HG03135 (cell line): ENCODE measurements around the gene NUDT22.

ENCODE experiments used
- ATAC-seq: cut with Tn5 transposase; IDR thresholded peaks from one replicate; pipeline ENCODE4 v1.9.1; 2021; ENCODE audit warnings: mild to moderate bottlenecking, moderate library complexity; ENCODE audit not compliant: unreplicated experiment

NUDT22 gene

GRCh38 chr11:64253043-64253442, 27.0 kb downstream of the NUDT22 start:
- no peak for ATAC-seq

GRCh38 chr11:64253481-64253880, 27.4 kb downstream of the NUDT22 start:
- no peak for ATAC-seq

- no peak for ATAC-seq
Measured at GRCh38 chr11:64254326-64254725, 28.3 kb downstream of the NUDT22 start.

GRCh38 chr11:64255135-64256128, 29.4 kb downstream of the NUDT22 start:
- ATAC-seq: no peak

GRCh38 chr11:64256300-64256699, 30.2 kb downstream of the NUDT22 start:
- no peak for ATAC-seq

GRCh38 chr11:64258356-64258755, 32.3 kb downstream of the NUDT22 start:
- ATAC-seq: no peak

- no peak for ATAC-seq
Measured at GRCh38 chr11:64258946-64259532, 33.0 kb downstream of the NUDT22 start.

GRCh38 chr11:64259533-64260067, 33.5 kb downstream of the NUDT22 start:
- no peak for ATAC-seq

GRCh38 chr11:64260147-64260708, 34.2 kb downstream of the NUDT22 start:
- no peak for ATAC-seq

GRCh38 chr11:64261556-64262080, 35.5 kb downstream of the NUDT22 start:
- no peak for ATAC-seq

GRCh38 chr11:64262271-64263002, 36.4 kb downstream of the NUDT22 start:
- ATAC-seq: no peak

GRCh38 chr11:64263021-64263946, 37.2 kb downstream of the NUDT22 start:
- ATAC-seq: no peak

- ATAC-seq: no peak
Measured at GRCh38 chr11:64263947-64264317, 37.9 kb downstream of the NUDT22 start.

- ATAC-seq: no peak
Measured at GRCh38 chr11:64264371-64264852, 38.3 kb downstream of the NUDT22 start.

GRCh38 chr11:64265176-64266160, 39.4 kb downstream of the NUDT22 start:
- ATAC-seq: no peak

- ATAC-seq: no peak
Measured at GRCh38 chr11:64266339-64266738, 40.3 kb downstream of the NUDT22 start.

GRCh38 chr11:64267207-64267945, 41.3 kb downstream of the NUDT22 start:
- ATAC-seq: no peak
